ENCODE results near the gene IRX6. TPM values are rescaled to one million over a fixed set of nuclear protein-coding genes. Genes with fewer than 3 reads are reported as not detected.

Gene IRX6
- total RNA-seq, 1 experiment from 2014 or later, result not detected

DNA sequence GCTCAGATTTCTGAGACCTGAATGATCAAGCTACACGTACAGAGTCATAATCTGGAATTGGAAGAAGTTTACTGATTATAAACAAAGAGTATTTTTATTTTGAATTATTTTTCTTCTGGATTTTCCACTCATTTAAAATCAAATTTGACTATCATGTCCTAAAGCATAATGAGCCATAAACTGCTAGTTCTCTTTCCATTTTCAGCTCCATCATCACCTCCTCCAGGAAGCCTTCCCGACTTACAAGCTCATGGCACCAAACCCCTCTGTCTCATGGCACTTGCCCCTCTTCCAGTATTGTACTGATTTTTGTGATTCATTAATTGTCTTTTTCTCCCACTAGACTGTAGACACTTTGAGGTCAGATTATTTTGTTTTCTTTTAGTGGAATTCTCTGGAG, 35.9 kb downstream of the IRX6 start:
- Mint-ChIP-seq H3K4me1 (ENCODE audit: insufficient read depth, unreplicated experiment) (no peaks in the 10 kb centered on the region), H3K27me3 (ENCODE audit: insufficient read depth, unreplicated experiment) (peaks cover 52% of the 10 kb centered on the region), H3K36me3 (ENCODE audit: insufficient read depth, unreplicated experiment) (no peaks in the 10 kb centered on the region), H3K4me3 (ENCODE audit: unreplicated experiment) (no peak overlapping the region), H3K27ac (ENCODE audit: low read depth, unreplicated experiment) (no peak overlapping the region), H3K9me3 (ENCODE audit: unreplicated experiment) (no peaks in the 10 kb centered on the region)
- CTCF ChIA-PET, result interaction anchor here (0.5 to 1.9 kb wide), 2 partner anchors 12 to 935 kb away, joined by 4 to 10 read pairs; no protein-coding TSS in a partner anchor
- TF ChIP-seq, protein P1, sequence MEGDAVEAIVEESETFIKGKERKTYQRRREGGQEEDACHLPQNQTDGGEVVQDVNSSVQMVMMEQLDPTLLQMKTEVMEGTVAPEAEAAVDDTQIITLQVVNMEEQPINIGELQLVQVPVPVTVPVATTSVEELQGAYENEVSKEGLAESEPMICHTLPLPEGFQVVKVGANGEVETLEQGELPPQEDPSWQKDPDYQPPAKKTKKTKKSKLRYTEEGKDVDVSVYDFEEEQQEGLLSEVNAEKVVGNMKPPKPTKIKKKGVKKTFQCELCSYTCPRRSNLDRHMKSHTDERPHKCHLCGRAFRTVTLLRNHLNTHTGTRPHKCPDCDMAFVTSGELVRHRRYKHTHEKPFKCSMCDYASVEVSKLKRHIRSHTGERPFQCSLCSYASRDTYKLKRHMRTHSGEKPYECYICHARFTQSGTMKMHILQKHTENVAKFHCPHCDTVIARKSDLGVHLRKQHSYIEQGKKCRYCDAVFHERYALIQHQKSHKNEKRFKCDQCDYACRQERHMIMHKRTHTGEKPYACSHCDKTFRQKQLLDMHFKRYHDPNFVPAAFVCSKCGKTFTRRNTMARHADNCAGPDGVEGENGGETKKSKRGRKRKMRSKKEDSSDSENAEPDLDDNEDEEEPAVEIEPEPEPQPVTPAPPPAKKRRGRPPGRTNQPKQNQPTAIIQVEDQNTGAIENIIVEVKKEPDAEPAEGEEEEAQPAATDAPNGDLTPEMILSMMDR (IDR thresholded peaks at IDR 0.05; ENCODE audit: unreplicated experiment), result no peak
- intact Hi-C loops (cut with micrococcal nuclease), result no loop called here
- no TSS peak for BruUV-seq (replicated peaks)
- no peak for DNase-seq (ENCODE audit: unreplicated experiment)
- POLR2A ChIA-PET, result interaction anchor here (1.8 kb wide), 1 partner anchor 13 kb away, joined by 3 read pairs; no protein-coding TSS in a partner anchor

DNA sequence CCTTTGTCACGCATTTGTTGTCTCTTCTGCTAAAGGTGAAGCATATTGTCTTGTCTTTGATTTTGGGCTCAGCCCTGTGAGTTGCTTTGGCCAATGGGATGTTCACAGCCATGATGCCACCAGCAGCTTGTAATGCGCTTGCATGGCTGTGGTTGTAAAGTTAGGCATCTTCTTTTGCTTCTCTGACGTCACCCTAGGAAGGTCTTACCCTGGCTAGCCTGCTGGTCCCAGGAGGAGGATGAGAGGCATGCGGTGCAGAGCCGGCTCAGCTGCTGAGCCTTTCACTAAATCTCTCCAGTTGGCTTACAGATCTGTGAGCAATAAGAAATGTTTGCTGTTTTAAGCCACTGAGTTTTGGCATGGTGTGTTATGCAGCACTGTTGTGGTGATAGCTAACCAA, 40.8 kb downstream of the IRX6 start:
- ChIA-PET POLR2A (no interaction called here), CTCF (interaction anchor here (0.5 kb wide), 1 partner anchor 546 kb away, joined by 3 read pairs; no protein-coding TSS in a partner anchor)
- Mint-ChIP-seq H3K27me3 (ENCODE audit: insufficient read depth, unreplicated experiment) (peaks cover 25% of the 10 kb centered on the region), H3K4me3 (ENCODE audit: unreplicated experiment) (no peak overlapping the region), H3K27ac (ENCODE audit: low read depth, unreplicated experiment) (no peak overlapping the region), H3K9me3 (ENCODE audit: unreplicated experiment) (no peaks in the 10 kb centered on the region), H3K4me1 (ENCODE audit: insufficient read depth, unreplicated experiment) (peaks cover 4% of the 10 kb centered on the region), H3K36me3 (ENCODE audit: insufficient read depth, unreplicated experiment) (no peaks in the 10 kb centered on the region)
- BruUV-seq (replicated peaks), result no TSS peak
- DNase-seq (ENCODE audit: unreplicated experiment), result no peak
- intact Hi-C loops (cut with micrococcal nuclease), result no loop called here
- TF ChIP-seq, protein P1 (IDR thresholded peaks at IDR 0.05; ENCODE audit: unreplicated experiment), result no peak

DNA sequence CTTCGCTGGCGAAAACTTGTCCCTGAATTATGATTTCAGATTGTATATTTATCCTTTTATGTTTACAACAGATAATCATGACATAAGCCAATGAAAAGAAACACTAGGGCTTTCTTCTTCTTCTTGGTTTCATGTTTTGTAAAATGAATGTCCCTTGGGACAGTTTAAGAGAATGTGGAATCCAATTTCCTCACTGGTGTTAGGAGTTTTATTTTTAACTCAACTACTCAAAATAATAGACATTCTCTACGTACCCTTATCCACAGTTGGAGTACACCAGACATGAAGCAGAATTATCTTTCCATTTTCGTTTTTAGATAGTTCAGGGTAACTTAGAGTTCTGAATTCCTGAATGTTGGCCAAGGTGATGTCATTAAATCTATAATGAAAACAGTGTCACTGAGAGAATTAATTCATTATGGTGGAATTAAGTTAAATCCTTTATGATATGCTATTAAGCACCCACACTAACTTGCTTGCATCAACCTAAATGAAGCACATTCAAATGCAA, 43.4 kb downstream of the IRX6 start:
- Mint-ChIP-seq H3K27ac (ENCODE audit: low read depth, unreplicated experiment) (no peak overlapping the region), H3K4me1 (ENCODE audit: insufficient read depth, unreplicated experiment) (peaks cover 4% of the 10 kb centered on the region), H3K9me3 (ENCODE audit: unreplicated experiment) (no peaks in the 10 kb centered on the region), H3K36me3 (ENCODE audit: insufficient read depth, unreplicated experiment) (no peaks in the 10 kb centered on the region), H3K4me3 (ENCODE audit: unreplicated experiment) (no peak overlapping the region), H3K27me3 (ENCODE audit: insufficient read depth, unreplicated experiment) (no peaks in the 10 kb centered on the region)
- TF ChIP-seq, protein P1 (IDR thresholded peaks at IDR 0.05; ENCODE audit: unreplicated experiment), result no peak
- BruUV-seq (replicated peaks), result no TSS peak
- CTCF ChIA-PET, result no interaction called here
- intact Hi-C loops (cut with micrococcal nuclease), result no loop called here
- no peak for DNase-seq (ENCODE audit: unreplicated experiment)
- POLR2A ChIA-PET, result interaction anchor here (0.8 kb wide), 1 partner anchor 1012 kb away, joined by 3 read pairs; no protein-coding TSS in a partner anchor

DNA sequence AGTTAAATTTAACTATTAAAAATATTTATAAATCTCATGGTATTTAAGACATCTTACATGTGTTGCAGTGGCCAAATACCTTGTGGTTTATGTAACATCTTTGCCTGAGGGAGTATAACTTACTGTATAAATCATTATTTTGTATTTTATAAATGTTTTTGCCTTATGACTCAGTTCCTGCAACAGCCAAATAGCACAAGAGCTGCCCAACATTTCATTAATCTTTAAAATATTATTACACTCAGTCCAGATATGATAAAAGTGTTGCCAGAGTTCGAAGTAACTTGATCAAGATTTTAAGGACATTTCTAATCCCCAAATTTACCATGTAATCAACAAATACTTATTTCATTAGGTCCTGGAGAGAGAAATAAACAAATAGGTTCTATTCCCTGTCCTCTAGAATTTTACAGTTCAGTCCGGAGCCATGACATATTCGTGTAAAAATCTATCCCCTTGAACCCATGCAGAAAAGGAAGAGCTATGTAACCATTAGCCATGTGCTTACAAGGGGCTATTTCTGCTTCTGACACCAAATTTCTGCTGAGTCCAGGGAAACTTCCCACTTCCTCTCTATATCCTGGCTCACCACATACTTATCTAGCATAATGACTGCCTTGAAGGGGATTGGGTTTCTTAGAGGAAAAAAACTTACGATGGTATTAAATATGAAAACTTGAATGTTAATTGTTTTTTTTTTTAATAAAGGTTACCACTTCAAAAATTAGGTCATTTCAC, 44.0 kb downstream of the IRX6 start:
- Mint-ChIP-seq H3K4me1 (ENCODE audit: insufficient read depth, unreplicated experiment) (peaks cover 4% of the 10 kb centered on the region), H3K27ac (ENCODE audit: low read depth, unreplicated experiment) (no peak overlapping the region), H3K4me3 (ENCODE audit: unreplicated experiment) (no peak overlapping the region), H3K27me3 (ENCODE audit: insufficient read depth, unreplicated experiment) (no peaks in the 10 kb centered on the region), H3K9me3 (ENCODE audit: unreplicated experiment) (no peaks in the 10 kb centered on the region), H3K36me3 (ENCODE audit: insufficient read depth, unreplicated experiment) (no peaks in the 10 kb centered on the region)
- intact Hi-C loops (cut with micrococcal nuclease), result no loop called here
- CTCF ChIA-PET, result no interaction called here
- POLR2A ChIA-PET, result interaction anchor here (0.8 to 1.0 kb wide), 2 partner anchors 23 to 1013 kb away, joined by 3 read pairs; no protein-coding TSS in a partner anchor
- TF ChIP-seq, protein P1 (IDR thresholded peaks at IDR 0.05; ENCODE audit: unreplicated experiment), result no peak
- peak; percentile 16 for DNase-seq (ENCODE audit: unreplicated experiment)
- BruUV-seq (replicated peaks), result no TSS peak
